HepG2 (cell line): Measurements from ENCODE around the gene SELENOI. TPM values are rescaled to one million over a fixed set of nuclear protein-coding genes. Genes with fewer than 3 reads are reported as not detected.

Source experiments
- ARNTL ChIP-seq: sonication (generic); formaldehyde crosslinking; IDR thresholded peaks from 2 replicates; pipeline ENCODE4 v1.4.0; 2020; ENCODE audit warnings: mild to moderate bottlenecking, missing genetic modification reagents
- CBFB ChIP-seq: sonication (generic); formaldehyde crosslinking; IDR thresholded peaks from 2 replicates; pipeline ENCODE4 v1.4.0; 2020; ENCODE audit warnings: missing genetic modification reagents
- DNMT3B ChIP-seq: conservative IDR thresholded peaks from 2 replicates; pipeline ENCODE4 v1.6.1; 2016; ENCODE audit warnings: missing biosample characterization, control low read depth
- ELF4 ChIP-seq: sonication (generic); formaldehyde crosslinking; IDR thresholded peaks from 2 replicates; pipeline ENCODE4 v1.5.0; 2020; ENCODE audit warnings: missing genetic modification reagents, mild to moderate bottlenecking, moderate library complexity, borderline replicate concordance
- FOSL2 ChIP-seq: sonication (generic); formaldehyde crosslinking; IDR thresholded peaks from 2 replicates; pipeline ENCODE4 v1.4.0; 2020; ENCODE audit warnings: missing genetic modification reagents
- HDAC2 ChIP-seq: sonication (generic); formaldehyde crosslinking; IDR thresholded peaks from 2 replicates; pipeline ENCODE4 v1.4.0; 2020; ENCODE audit warnings: missing genetic modification reagents
- HMG20A ChIP-seq: IDR thresholded peaks from 2 replicates; pipeline ENCODE4 v1.6.1; 2016; ENCODE audit warnings: borderline replicate concordance
- HNF1B ChIP-seq: sonication (generic); formaldehyde crosslinking; IDR thresholded peaks from 2 replicates; pipeline ENCODE4 v1.5.1; 2020; ENCODE audit warnings: mild to moderate bottlenecking, moderate library complexity, missing genetic modification reagents
- HNRNPL ChIP-seq: fragments of 200-400 bp; formaldehyde crosslinking; IDR thresholded peaks from 2 replicates; pipeline ENCODE4 v1.6.1; 2017; ENCODE audit warnings: mild to moderate bottlenecking, low read depth, low read length
- IKZF1 ChIP-seq: fragments of 450-650 bp; IDR thresholded peaks from 2 replicates; pipeline ENCODE4 v1.7.1; 2016
- KDM5B ChIP-seq: sonication (generic); formaldehyde crosslinking; IDR thresholded peaks from 2 replicates; pipeline ENCODE4 v1.4.0; 2020; ENCODE audit warnings: missing genetic modification reagents, mild to moderate bottlenecking, borderline replicate concordance
- KLF12 ChIP-seq: sonication (generic); formaldehyde crosslinking; IDR thresholded peaks from 2 replicates; pipeline ENCODE4 v1.4.0; 2020; ENCODE audit warnings: missing genetic modification reagents, borderline replicate concordance
- PBX2 ChIP-seq: IDR thresholded peaks from 2 replicates; pipeline ENCODE4 v1.6.1; 2016; ENCODE audit warnings: control low read depth
- POLR2AphosphoS5 ChIP-seq: IDR thresholded peaks from 2 replicates; pipeline ENCODE4 v1.6.1; 2012; ENCODE audit warnings: low read depth, low read length
- POLR2G ChIP-seq: fragments of 200-400 bp; formaldehyde crosslinking; IDR thresholded peaks from 2 replicates; pipeline ENCODE4 v1.6.1; 2018; ENCODE audit warnings: mild to moderate bottlenecking, low read depth, low read length, moderate library complexity
- SP5 ChIP-seq: IDR thresholded peaks from 2 replicates; pipeline ENCODE4 v1.6.1; 2016; ENCODE audit warnings: low read depth, borderline replicate concordance
- XBP1 ChIP-seq: sonication (generic); formaldehyde crosslinking; IDR thresholded peaks from 2 replicates; pipeline ENCODE4 v1.5.0; 2020; ENCODE audit warnings: missing genetic modification reagents
- ZBTB20 ChIP-seq: sonication (generic); formaldehyde crosslinking; IDR thresholded peaks from 2 replicates; pipeline ENCODE4 v1.8.1; 2023; ENCODE audit warnings: missing genetic modification reagents, low read depth, mild to moderate bottlenecking, borderline replicate concordance
- ZBTB44 ChIP-seq: sonication (generic); formaldehyde crosslinking; IDR thresholded peaks from 2 replicates; pipeline ENCODE4 v1.4.0; 2020; ENCODE audit warnings: missing genetic modification reagents
- ZFY ChIP-seq: sonication (generic); formaldehyde crosslinking; IDR thresholded peaks from 2 replicates; pipeline ENCODE4 v1.4.0; 2020; ENCODE audit warnings: missing genetic modification reagents
- ZNF10 ChIP-seq: sonication (generic); formaldehyde crosslinking; IDR thresholded peaks from 2 replicates; pipeline ENCODE4 v1.4.0; 2020; ENCODE audit warnings: mild to moderate bottlenecking, low read depth, missing genetic modification reagents, borderline replicate concordance
- ZNF12 ChIP-seq: sonication (generic); formaldehyde crosslinking; IDR thresholded peaks from 2 replicates; pipeline ENCODE4 v1.5.0; 2020; ENCODE audit warnings: missing genetic modification reagents
- ZNF343 ChIP-seq: sonication (generic); formaldehyde crosslinking; IDR thresholded peaks from 2 replicates; pipeline ENCODE4 v1.4.0; 2020; ENCODE audit warnings: mild to moderate bottlenecking, missing genetic modification reagents
- ZNF570 ChIP-seq: sonication (generic); formaldehyde crosslinking; IDR thresholded peaks from 2 replicates; pipeline ENCODE4 v1.4.0; 2020; ENCODE audit warnings: mild to moderate bottlenecking, missing genetic modification reagents, borderline replicate concordance
- ZNF597 ChIP-seq: sonication (generic); formaldehyde crosslinking; IDR thresholded peaks from 2 replicates; pipeline ENCODE4 v1.5.0; 2020; ENCODE audit warnings: missing genetic modification reagents
- polyA plus RNA-seq, 8 experiments: library from polyadenylated mRNA; depleted of rRNA in 3 of 8; stranded (reverse) in 7 of 8; unstranded in 1 of 8; fragments of >200 nt; fragmentation: Illumina TruSeq in 4 of 8; extraction: Trizol in 4 of 8; gene quantifications; 2 replicates each; pipeline versions ENCODE4 v1.2.1 to v1.2.3, GENCODE V29; 2011 to 2016; ENCODE audit warnings: low read depth in 4 of 8, missing spikeins in 1 of 8, mixed read lengths in 1 of 8; ENCODE audit not compliant: insufficient read depth in 1 of 8
- total RNA-seq, 5 experiments: library from RNA; depleted of rRNA; stranded (reverse); fragments of >200 nt; fragmentation: Illumina TruSeq; extraction: Trizol; gene quantifications; 2 replicates each; pipeline ENCODE4 v1.2.3, GENCODE V29; 2016; ENCODE audit warnings: low read depth in 1 of 5

SELENOI gene
- total and polyA plus RNA-seq, 2 of the 13 experiments (the other 11 are each of a cell fraction or from before 2014, with no cell fraction given): 27.7 to 60.3 TPM

GRCh38 chr2:26345545-26346453 lies at the start of gene SELENOI (continued):
- TF ChIP-seq DNMT3B (peak; percentile 2; the same call in 1 of the 2 replicates), ZNF343 (CRISPR knock-in tag) (no peak; the same call in 1 of the 2 replicates), ELF4 (CRISPR knock-in tag) (peak; percentile 73; the same call in 1 of the 2 replicates), ZFY (CRISPR knock-in tag) (peak; percentile 95), CBFB (CRISPR knock-in tag) (peak; percentile 93), ZNF10 (CRISPR knock-in tag) (no peak), KLF12 (CRISPR knock-in tag) (no peak; the same call in 1 of the 2 replicates), ZBTB20 (CRISPR knock-in tag) (peak; percentile 27), POLR2AphosphoS5 (peak; percentile 98), IKZF1 (no peak), HNF1B (CRISPR knock-in tag) (peak; percentile 96), SP5 (CRISPR knock-in tag) (peak; percentile 95), ZNF597 (CRISPR knock-in tag) (no peak), POLR2G (peak; percentile 99), ZNF12 (CRISPR knock-in tag) (0 out of 2 replicates have a peak, but pooled peaks have one; percentile 68), KDM5B (peak; percentile 93; the same call in 1 of the 2 replicates), PBX2 (CRISPR knock-in tag) (peak; percentile 93), ZNF570 (CRISPR knock-in tag) (no peak), XBP1 (CRISPR knock-in tag) (no peak), HNRNPL (peak; percentile 98), ARNTL (peak; percentile 69), HDAC2 (peak; percentile 73), ZBTB44 (CRISPR knock-in tag) (peak; percentile 68; the same call in 1 of the 2 replicates), FOSL2 (CRISPR knock-in tag) (peak; percentile 64), HMG20A (CRISPR knock-in tag) (peak; percentile 45; the same call in 1 of the 2 replicates)
